Colon (tissue), 2 donors: ENCODE data around the gene IYD.
"Not testable (repeated sequence)": the region's sequence is repeated elsewhere in the genome, so short reads cannot be mapped to it uniquely, and the experiment has no call there.

ENCODE experiments used
- FAIRE-seq: peaks from 2 replicates; lab custom pipeline; 2012; peaks lifted over from hg19 to GRCh38; lab: Jason Lieb, UNC
- donor health status: control.
- donor health status: control.

Gene IYD

GRCh38 chr6:150435832-150436231, 67.0 kb downstream of the IYD start:
- no peak for FAIRE-seq

GRCh38 chr6:150439373-150439772, 70.6 kb downstream of the IYD start:
- FAIRE-seq: no peak

GRCh38 chr6:150443621-150444020, 74.8 kb downstream of the IYD start:
- FAIRE-seq: no peak

- FAIRE-seq: no peak
These were observed 75.5 kb downstream of the IYD start for GRCh38 chr6:150444308-150444707.

GRCh38 chr6:150445486-150445885, 76.7 kb downstream of the IYD start:
- no peak for FAIRE-seq

- no peak for FAIRE-seq
These were observed 79.4 kb downstream of the IYD start for GRCh38 chr6:150448221-150448620.

- not testable (repeated sequence) for FAIRE-seq
These were observed 80.2 kb downstream of the IYD start for GRCh38 chr6:150449055-150449454.

GRCh38 chr6:150450918-150451317, 82.1 kb downstream of the IYD start:
- no peak for FAIRE-seq

- FAIRE-seq: no peak
These were observed 83.1 kb downstream of the IYD start for GRCh38 chr6:150451807-150452427.

- no peak for FAIRE-seq
These were observed 83.8 kb downstream of the IYD start for GRCh38 chr6:150452428-150453243.

- no peak for FAIRE-seq
These were observed 84.5 kb downstream of the IYD start for GRCh38 chr6:150453357-150453756.
